ENCODE results near the gene SNTB2. TPM values are rescaled to one million over a fixed set of nuclear protein-coding genes. Genes with fewer than 3 reads are reported as not detected.

The SNTB2 gene
- total and polyA plus RNA-seq, 2 of the 13 experiments (the other 11 are each of a cell fraction or from before 2014, with no cell fraction given): 11.5 to 19.2 TPM

DNA sequence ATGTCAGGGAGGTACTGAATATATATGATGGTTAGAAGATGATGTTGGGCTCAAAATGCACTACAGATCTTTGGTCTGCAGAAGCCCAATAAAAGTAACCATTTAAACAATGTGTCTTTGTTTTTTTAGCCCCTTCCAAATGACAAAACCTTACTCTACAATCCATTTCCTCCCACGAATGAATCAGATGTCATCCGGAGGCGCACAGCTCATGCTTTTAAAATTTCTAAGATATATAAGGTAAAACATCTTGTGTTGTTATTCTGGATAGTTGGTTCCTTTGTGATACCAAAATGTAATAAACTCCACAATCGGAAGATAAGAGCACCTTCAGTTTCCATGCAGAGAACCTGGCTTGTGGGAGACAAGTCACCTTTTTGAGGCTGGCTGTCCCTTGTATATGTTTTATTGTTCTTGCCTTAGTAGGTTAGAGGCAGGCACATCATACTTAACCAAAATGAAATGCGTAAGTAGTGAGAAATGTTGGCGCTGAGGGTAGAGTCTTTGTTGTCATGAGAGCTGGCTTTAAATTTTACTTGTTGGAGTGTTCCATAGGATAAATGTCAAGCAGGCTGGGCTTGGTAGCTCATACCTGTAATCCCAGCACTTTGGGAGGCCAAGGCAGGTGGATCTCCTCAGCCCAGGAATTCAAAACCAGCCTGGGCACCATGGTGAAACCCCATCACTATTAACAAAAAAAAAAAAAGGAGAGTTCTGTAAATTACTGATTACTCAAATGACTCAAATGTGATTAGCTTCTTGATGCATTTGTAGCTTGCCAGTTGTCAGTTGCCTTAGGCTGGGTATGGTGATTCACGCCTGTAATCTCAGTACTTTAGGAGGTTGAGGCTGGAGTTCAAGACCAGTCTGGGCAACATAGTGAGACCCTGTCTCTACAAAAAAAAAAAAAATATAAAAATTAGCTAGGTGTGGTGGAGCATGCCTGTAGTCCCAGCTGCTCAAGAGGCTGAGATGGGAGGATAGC lies 19.7 kb upstream of the SNTB2 start:
- Histone ChIP-seq H2AFZ (ENCODE audit: low read length) (no peak overlapping the region), H3K4me3 (replicated peaks in 1 of 3; ENCODE audit: insufficient read depth in 1 of 3, low read depth in 2 of 3, low read length in 3 of 3) (no peak overlapping the region), H3K9me3 (ENCODE audit: low read length) (no peaks in the 10 kb centered on the region), H3K27me3 (ENCODE audit: control insufficient read depth in 1 of 2, insufficient read depth in 2 of 2, low read length in 2 of 2) (no peaks in the 10 kb centered on the region), H3K4me1 (ENCODE audit: insufficient read depth, low read length) (no peaks in the 10 kb centered on the region), H3K4me2 (ENCODE audit: low read depth, low read length) (no peak overlapping the region), H3K9ac (ENCODE audit: insufficient read depth, low read depth, low read length) (no peak overlapping the region), H4K20me1 (ENCODE audit: insufficient read depth, low read length) (no peaks in the 10 kb centered on the region), H3K27ac (ENCODE audit: extremely low read length, insufficient read depth, low read length) (no peak overlapping the region), H3K79me2 (ENCODE audit: insufficient read depth, low read length) (no peaks in the 10 kb centered on the region), H3K36me3 (replicated peaks in 1 of 2; ENCODE audit: control insufficient read depth in 1 of 2, insufficient read depth in 2 of 2, low read length in 2 of 2) (peaks cover 30 to 73% of the 10 kb centered on the region in 2 experiments)
- ChIA-PET CTCF (ENCODE audit: low intra/inter-chr PET ratio, low total read pairs) (no interaction called here), POLR2A (interaction anchor here (1.5 to 2.9 kb wide), 2 partner anchors 19 to 54 kb away, joined by 3 to 10 read pairs; partner anchors contain the start of gene SNTB2)
- intact Hi-C loops (cut with micrococcal nuclease; ENCODE audit: unreplicated experiment) (no loop called here), in situ Hi-C loops (cut with HindIII; ENCODE audit: extremely low pct_ligation_motif_present, low pct_unique_long_range_greater_than_20kb) (no loop called here)
- no peak for FAIRE-seq
- no peak for ATAC-seq
- WGBS (ENCODE audit: low lambda C conversion rate): 99% methylated on average over 7 of the region's 7 CpGs
- BruUV-seq (replicated peaks): no TSS peak
- no peak for DNase-seq (ENCODE audit: low spot score)
- TF ChIP-seq ZNF549 (CRISPR knock-in tag; IDR thresholded peaks at IDR 0.05) (no peak), KLF15 (CRISPR knock-in tag; IDR thresholded peaks at IDR 0.05; ENCODE audit: borderline replicate concordance) (no peak), POLR2AphosphoS2 (IDR thresholded peaks at IDR 0.05; ENCODE audit: low read depth, low read length) (no peak), ZNF431 (CRISPR knock-in tag; IDR thresholded peaks at IDR 0.05; ENCODE audit: borderline replicate concordance, low read depth) (no peak), ZNF20 (CRISPR knock-in tag; IDR thresholded peaks at IDR 0.05) (no peak), HMG20B (CRISPR knock-in tag; conservative IDR thresholded peaks at IDR 0.05) (no peak), TSC22D2 (CRISPR knock-in tag; IDR thresholded peaks at IDR 0.05; ENCODE audit: borderline replicate concordance) (no peak)
- TF ChIP-seq, protein P1, sequence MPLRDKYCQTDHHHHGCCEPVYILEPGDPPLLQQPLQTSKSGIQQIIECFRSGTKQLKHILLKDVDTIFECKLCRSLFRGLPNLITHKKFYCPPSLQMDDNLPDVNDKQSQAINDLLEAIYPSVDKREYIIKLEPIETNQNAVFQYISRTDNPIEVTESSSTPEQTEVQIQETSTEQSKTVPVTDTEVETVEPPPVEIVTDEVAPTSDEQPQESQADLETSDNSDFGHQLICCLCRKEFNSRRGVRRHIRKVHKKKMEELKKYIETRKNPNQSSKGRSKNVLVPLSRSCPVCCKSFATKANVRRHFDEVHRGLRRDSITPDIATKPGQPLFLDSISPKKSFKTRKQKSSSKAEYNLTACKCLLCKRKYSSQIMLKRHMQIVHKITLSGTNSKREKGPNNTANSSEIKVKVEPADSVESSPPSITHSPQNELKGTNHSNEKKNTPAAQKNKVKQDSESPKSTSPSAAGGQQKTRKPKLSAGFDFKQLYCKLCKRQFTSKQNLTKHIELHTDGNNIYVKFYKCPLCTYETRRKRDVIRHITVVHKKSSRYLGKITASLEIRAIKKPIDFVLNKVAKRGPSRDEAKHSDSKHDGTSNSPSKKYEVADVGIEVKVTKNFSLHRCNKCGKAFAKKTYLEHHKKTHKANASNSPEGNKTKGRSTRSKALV (CRISPR knock-in tag; IDR thresholded peaks at IDR 0.05): no peak
- TF ChIP-seq, protein P2, sequence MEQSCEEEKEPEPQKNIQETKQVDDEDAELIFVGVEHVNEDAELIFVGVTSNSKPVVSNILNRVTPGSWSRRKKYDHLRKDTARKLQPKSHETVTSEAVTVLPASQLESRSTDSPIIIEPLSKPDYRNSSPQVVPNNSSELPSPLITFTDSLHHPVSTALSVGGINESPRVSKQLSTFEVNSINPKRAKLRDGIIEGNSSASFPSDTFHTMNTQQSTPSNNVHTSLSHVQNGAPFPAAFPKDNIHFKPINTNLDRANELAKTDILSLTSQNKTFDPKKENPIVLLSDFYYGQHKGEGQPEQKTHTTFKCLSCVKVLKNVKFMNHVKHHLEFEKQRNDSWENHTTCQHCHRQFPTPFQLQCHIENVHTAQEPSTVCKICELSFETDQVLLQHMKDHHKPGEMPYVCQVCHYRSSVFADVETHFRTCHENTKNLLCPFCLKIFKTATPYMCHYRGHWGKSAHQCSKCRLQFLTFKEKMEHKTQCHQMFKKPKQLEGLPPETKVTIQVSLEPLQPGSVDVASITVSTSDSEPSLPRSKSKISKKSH (CRISPR knock-in tag; IDR thresholded peaks at IDR 0.05; ENCODE audit: borderline replicate concordance): no peak
- TF ChIP-seq, protein P3, sequence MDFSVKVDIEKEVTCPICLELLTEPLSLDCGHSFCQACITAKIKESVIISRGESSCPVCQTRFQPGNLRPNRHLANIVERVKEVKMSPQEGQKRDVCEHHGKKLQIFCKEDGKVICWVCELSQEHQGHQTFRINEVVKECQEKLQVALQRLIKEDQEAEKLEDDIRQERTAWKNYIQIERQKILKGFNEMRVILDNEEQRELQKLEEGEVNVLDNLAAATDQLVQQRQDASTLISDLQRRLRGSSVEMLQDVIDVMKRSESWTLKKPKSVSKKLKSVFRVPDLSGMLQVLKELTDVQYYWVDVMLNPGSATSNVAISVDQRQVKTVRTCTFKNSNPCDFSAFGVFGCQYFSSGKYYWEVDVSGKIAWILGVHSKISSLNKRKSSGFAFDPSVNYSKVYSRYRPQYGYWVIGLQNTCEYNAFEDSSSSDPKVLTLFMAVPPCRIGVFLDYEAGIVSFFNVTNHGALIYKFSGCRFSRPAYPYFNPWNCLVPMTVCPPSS (IDR thresholded peaks at IDR 0.05): no peak
- TF ChIP-seq, protein P4, sequence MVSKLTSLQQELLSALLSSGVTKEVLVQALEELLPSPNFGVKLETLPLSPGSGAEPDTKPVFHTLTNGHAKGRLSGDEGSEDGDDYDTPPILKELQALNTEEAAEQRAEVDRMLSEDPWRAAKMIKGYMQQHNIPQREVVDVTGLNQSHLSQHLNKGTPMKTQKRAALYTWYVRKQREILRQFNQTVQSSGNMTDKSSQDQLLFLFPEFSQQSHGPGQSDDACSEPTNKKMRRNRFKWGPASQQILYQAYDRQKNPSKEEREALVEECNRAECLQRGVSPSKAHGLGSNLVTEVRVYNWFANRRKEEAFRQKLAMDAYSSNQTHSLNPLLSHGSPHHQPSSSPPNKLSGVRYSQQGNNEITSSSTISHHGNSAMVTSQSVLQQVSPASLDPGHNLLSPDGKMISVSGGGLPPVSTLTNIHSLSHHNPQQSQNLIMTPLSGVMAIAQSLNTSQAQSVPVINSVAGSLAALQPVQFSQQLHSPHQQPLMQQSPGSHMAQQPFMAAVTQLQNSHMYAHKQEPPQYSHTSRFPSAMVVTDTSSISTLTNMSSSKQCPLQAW (CRISPR knock-in tag; IDR thresholded peaks at IDR 0.05): no peak
- TF ChIP-seq, protein P5, sequence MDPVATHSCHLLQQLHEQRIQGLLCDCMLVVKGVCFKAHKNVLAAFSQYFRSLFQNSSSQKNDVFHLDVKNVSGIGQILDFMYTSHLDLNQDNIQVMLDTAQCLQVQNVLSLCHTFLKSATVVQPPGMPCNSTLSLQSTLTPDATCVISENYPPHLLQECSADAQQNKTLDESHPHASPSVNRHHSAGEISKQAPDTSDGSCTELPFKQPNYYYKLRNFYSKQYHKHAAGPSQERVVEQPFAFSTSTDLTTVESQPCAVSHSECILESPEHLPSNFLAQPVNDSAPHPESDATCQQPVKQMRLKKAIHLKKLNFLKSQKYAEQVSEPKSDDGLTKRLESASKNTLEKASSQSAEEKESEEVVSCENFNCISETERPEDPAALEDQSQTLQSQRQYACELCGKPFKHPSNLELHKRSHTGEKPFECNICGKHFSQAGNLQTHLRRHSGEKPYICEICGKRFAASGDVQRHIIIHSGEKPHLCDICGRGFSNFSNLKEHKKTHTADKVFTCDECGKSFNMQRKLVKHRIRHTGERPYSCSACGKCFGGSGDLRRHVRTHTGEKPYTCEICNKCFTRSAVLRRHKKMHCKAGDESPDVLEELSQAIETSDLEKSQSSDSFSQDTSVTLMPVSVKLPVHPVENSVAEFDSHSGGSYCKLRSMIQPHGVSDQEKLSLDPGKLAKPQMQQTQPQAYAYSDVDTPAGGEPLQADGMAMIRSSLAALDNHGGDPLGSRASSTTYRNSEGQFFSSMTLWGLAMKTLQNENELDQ (CRISPR knock-in tag; IDR thresholded peaks at IDR 0.05; ENCODE audit: borderline replicate concordance): no peak
